IMR-90 (cell line): ENCODE measurements around the gene USP10. TPM values are rescaled to one million over a fixed set of nuclear protein-coding genes. Genes with fewer than 3 reads are reported as not detected.

Experiments used
- ATAC-seq: fragments of 200-7000 bp; cut with Tn5 transposase; 2 replicates; pipeline ENCODE4 v1.9.1; 2020; ENCODE audit warnings: low read depth, mild to moderate bottlenecking, moderate library complexity
- BruUV-seq: library from RNA; stranded (reverse); fragments of 400-500 nt; replicated peaks from 2 replicates; lab custom pipeline; 2021; lab: Mats Ljungman, UMichigan
- CTCF ChIA-PET: fragments of 300-600 bp; formaldehyde crosslinking; extraction: SDS; loops from one replicate; lab custom pipeline; 2021; ENCODE audit warnings: antibody characterized with exemption; lab: Yijun Ruan, JAX
- POLR2A ChIA-PET: fragments of 300-600 bp; sonication (Branson Sonifier 250); formaldehyde crosslinking; loops from one replicate; lab custom pipeline; 2022; ENCODE audit warnings: antibody characterized with exemption; ENCODE audit not compliant: unreplicated experiment; lab: Charles Lee
- DNase-seq: peaks from one replicate; pipeline ENCODE4 v3.0.0; 2013
- H2AFZ ChIP-seq: replicated peaks from 2 replicates; pipeline ENCODE3; 2013; ENCODE audit warnings: low read length, mild to moderate bottlenecking; ENCODE audit not compliant: poor library complexity
- H2AK5ac ChIP-seq: 2 replicates; pipeline ENCODE4 v1.6.1; 2013; ENCODE audit warnings: low read depth, low read length, inconsistent platforms
- H2AK9ac ChIP-seq: replicated peaks from 2 replicates; pipeline ENCODE3; 2013; ENCODE audit warnings: mild to moderate bottlenecking, low read depth, low read length, moderate library complexity; ENCODE audit not compliant: poor library complexity
- H2BK120ac ChIP-seq: 2 replicates; pipeline ENCODE4 v1.6.1; 2013; ENCODE audit warnings: low read depth, low read length, inconsistent platforms
- H2BK15ac ChIP-seq: 3 replicates; pipeline ENCODE4 v1.6.1; 2013; ENCODE audit warnings: low read depth, low read length, inconsistent platforms
- H2BK20ac ChIP-seq: 2 replicates; pipeline ENCODE4 v1.6.1; 2013; ENCODE audit warnings: low read depth, mild to moderate bottlenecking, inconsistent platforms, low read length, moderate library complexity
- H2BK5ac ChIP-seq: 2 replicates; pipeline ENCODE4 v1.6.1; 2013; ENCODE audit warnings: mild to moderate bottlenecking, low read depth, low read length, inconsistent platforms; ENCODE audit not compliant: poor library complexity, severe bottlenecking
- H3K14ac ChIP-seq: replicated peaks from 2 replicates; pipeline ENCODE4 v1.6.1; 2013; ENCODE audit warnings: low read depth, low read length, inconsistent platforms
- H3K18ac ChIP-seq: 2 replicates; pipeline ENCODE4 v1.6.1; 2013; ENCODE audit warnings: low read depth, low read length, control low read depth
- H3K23ac ChIP-seq: 2 replicates; pipeline ENCODE4 v1.6.1; 2013; ENCODE audit warnings: low read depth, low read length, inconsistent platforms
- H3K27ac ChIP-seq: 2 replicates; pipeline ENCODE4 v1.5.1; 2013; ENCODE audit warnings: mild to moderate bottlenecking, control low read depth, low read length; ENCODE audit not compliant: insufficient read depth
- H3K27me3 ChIP-seq: 2 replicates; pipeline ENCODE4 v1.6.1; 2013; ENCODE audit warnings: low read length; ENCODE audit not compliant: control insufficient read depth, insufficient read depth
- H3K36me3 ChIP-seq: 2 replicates; pipeline ENCODE4 v1.6.1; 2013; ENCODE audit warnings: low read length, mixed read lengths; ENCODE audit not compliant: control insufficient read depth, insufficient read depth
- H3K4ac ChIP-seq: 2 replicates; pipeline ENCODE4 v1.6.1; 2013; ENCODE audit warnings: low read depth, low read length, inconsistent platforms
- H3K4me1 ChIP-seq: 2 replicates; pipeline ENCODE4 v1.6.1; 2013; ENCODE audit warnings: low read length, mixed read lengths; ENCODE audit not compliant: control insufficient read depth, insufficient read depth
- H3K4me2 ChIP-seq: 2 replicates; pipeline ENCODE4 v1.6.1; 2013; ENCODE audit warnings: low read depth, mild to moderate bottlenecking, control low read depth, low read length, moderate library complexity
- H3K4me3 ChIP-seq: 2 replicates; pipeline ENCODE4 v1.5.1; 2013; ENCODE audit warnings: low read depth, mild to moderate bottlenecking, control low read depth, low read length, moderate library complexity; ENCODE audit not compliant: insufficient read depth
- H3K56ac ChIP-seq: 2 replicates; pipeline ENCODE4 v1.6.1; 2013; ENCODE audit warnings: low read length, inconsistent platforms; ENCODE audit not compliant: insufficient read depth; ENCODE audit errors: extremely low read depth
- H3K79me1 ChIP-seq, 2 experiments: 2 replicates each; pipeline ENCODE4 v1.6.1; 2013; ENCODE audit warnings: low read length in 2 of 2, inconsistent platforms in 1 of 2, low read depth in 1 of 2
- H3K9ac ChIP-seq: 2 replicates; pipeline ENCODE4 v1.6.1; 2013; ENCODE audit warnings: low read depth, low read length, control low read depth
- H3K9me1 ChIP-seq: 2 replicates; pipeline ENCODE4 v1.6.1; 2013; ENCODE audit warnings: low read length, inconsistent platforms; ENCODE audit not compliant: insufficient read depth
- H3K9me3 ChIP-seq: 2 replicates; pipeline ENCODE4 v1.6.1; 2013; ENCODE audit warnings: low read length; ENCODE audit not compliant: control insufficient read depth, insufficient read depth
- H4K20me1 ChIP-seq: 2 replicates; pipeline ENCODE4 v1.6.1; 2013; ENCODE audit warnings: low read length, inconsistent platforms; ENCODE audit not compliant: insufficient read depth
- H4K5ac ChIP-seq: 2 replicates; pipeline ENCODE4 v1.6.1; 2013; ENCODE audit warnings: mild to moderate bottlenecking, low read depth, low read length, control low read depth
- H4K8ac ChIP-seq, 2 experiments: 2 replicates each; pipeline ENCODE4 v1.6.1; 2013; ENCODE audit warnings: low read depth in 2 of 2, low read length in 2 of 2, control low read depth in 1 of 2, inconsistent platforms in 1 of 2
- H4K91ac ChIP-seq: 2 replicates; pipeline ENCODE4 v1.6.1; 2013; ENCODE audit warnings: low read depth, low read length, inconsistent platforms; ENCODE audit not compliant: insufficient read depth
- BHLHE40 ChIP-seq: fragments of 150-350 bp; IDR thresholded peaks from 2 replicates; pipeline ENCODE4 v1.6.1; 2016; ENCODE audit warnings: mild to moderate bottlenecking, low read depth, low read length
- CTCF ChIP-seq: conservative IDR thresholded peaks from 2 replicates; pipeline ENCODE4 v1.5.1; 2012; ENCODE audit warnings: mild to moderate bottlenecking, low read depth, low read length, improper control_type of control experiment
- WGBS, 2 experiments: methylation state at CpG; one replicate each; pipeline versions ENCODE4 v1.1.5 to v1.1.7; 2013; ENCODE audit warnings: missing lambda C conversion rate in 2 of 2; ENCODE audit not compliant: insufficient read length in 1 of 2; ENCODE audit errors: extremely low coverage in 2 of 2; 5-methylcytosine and 5-hydroxymethylcytosine counted together
- dilution Hi-C: fragments of 300-500 bp; cut with HindIII; formaldehyde crosslinking; loops from one replicate; pipeline ENCODE4 v1.14.3; 2018; ENCODE audit warnings: low sequenced_read_pairs; ENCODE audit not compliant: unreplicated experiment
- in situ Hi-C: fragments of 300-500 bp; cut with MboI; formaldehyde crosslinking; loops from 3 replicates; pipeline ENCODE4 v1.14.3; 2019; ENCODE audit warnings: low sequenced_read_pairs, inconsistent platforms, mixed read lengths
- intact Hi-C: fragments of 100-400 bp; cut with micrococcal nuclease; formaldehyde crosslinking; loops from 2 replicates; pipeline ENCODE4 v1.10.0; 2022
- polyA plus RNA-seq, 3 experiments: library from polyadenylated mRNA; depleted of rRNA; stranded (reverse); fragments of >200 nt; gene quantifications; 2 replicates each; pipeline ENCODE4 v1.2.3, GENCODE V29; 2012; ENCODE audit warnings: low replicate concordance in 1 of 3
- total RNA-seq: library from RNA; depleted of rRNA; stranded (reverse); fragments of >200 nt; gene quantifications from 2 replicates; pipeline ENCODE4 v1.2.3, GENCODE V29; 2012
- TF ChIP-seq, protein P1 (sequence below): fragments of 150-350 bp; IDR thresholded peaks from 2 replicates; pipeline ENCODE4 v1.6.1; 2016; ENCODE audit warnings: low read depth, mild to moderate bottlenecking, low read length, moderate library complexity, borderline replicate concordance

USP10 gene
- total and polyA plus RNA-seq, 2 of the 4 experiments (the other 2 are of a cell fraction): 54.3 to 79.0 TPM

DNA sequence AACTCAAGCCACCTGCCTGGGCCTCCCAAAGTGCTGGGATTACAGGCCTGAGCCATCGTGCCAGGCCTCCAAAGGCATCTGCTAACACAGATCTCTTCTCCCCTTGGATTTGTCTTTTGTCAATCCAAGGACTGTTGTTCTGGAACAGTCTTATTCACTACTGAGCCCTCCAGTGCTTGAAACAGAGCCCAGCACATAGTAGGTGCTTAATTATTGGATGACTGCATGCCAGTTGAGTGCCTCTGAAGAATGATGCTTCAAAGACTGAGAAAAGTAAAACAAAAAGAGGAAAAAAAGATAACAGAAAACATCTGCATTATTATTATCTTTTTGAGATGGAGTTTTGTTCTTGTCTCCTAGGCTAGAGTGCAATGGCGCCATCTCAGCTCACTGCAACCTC, 118.3 kb downstream of the USP10 start:
- in situ Hi-C loops (no loop called here), intact Hi-C loops (no loop called here), dilution Hi-C loops (no loop called here)
- Histone ChIP-seq H3K4me3 (no peak overlapping the region), H2AK9ac (no peak overlapping the region), H3K9ac (no peak overlapping the region), H4K20me1 (peaks cover 29% of the 10 kb centered on the region), H3K27ac (no peak overlapping the region), H4K5ac (no peak overlapping the region), H4K91ac (no peak overlapping the region), H2AFZ (no peak overlapping the region), H3K9me3 (0 out of 2 replicates have a peak, but pooled peaks cover 4% of the 10 kb centered on the region), H3K14ac (no peak overlapping the region), H2AK5ac (no peak overlapping the region), H2BK15ac (no peak overlapping the region), H3K79me1 (peaks cover 26 to 33% of the 10 kb centered on the region in 2 experiments; a peak in 3 of 4 replicates), H3K56ac (no peak overlapping the region), H2BK20ac (no peak overlapping the region), H3K4ac (no peak overlapping the region), H3K27me3 (no peaks in the 10 kb centered on the region), H2BK120ac (no peak overlapping the region), H3K18ac (no peak overlapping the region), H2BK5ac (no peak overlapping the region), H3K4me1 (peaks cover 27% of the 10 kb centered on the region), H3K36me3 (no peaks in the 10 kb centered on the region; the same call in 1 of the 2 replicates), H3K9me1 (peaks cover 15% of the 10 kb centered on the region), H4K8ac (no peak overlapping the region), H3K23ac (no peak overlapping the region), H3K4me2 (no peak overlapping the region)
- TF ChIP-seq, protein P1, sequence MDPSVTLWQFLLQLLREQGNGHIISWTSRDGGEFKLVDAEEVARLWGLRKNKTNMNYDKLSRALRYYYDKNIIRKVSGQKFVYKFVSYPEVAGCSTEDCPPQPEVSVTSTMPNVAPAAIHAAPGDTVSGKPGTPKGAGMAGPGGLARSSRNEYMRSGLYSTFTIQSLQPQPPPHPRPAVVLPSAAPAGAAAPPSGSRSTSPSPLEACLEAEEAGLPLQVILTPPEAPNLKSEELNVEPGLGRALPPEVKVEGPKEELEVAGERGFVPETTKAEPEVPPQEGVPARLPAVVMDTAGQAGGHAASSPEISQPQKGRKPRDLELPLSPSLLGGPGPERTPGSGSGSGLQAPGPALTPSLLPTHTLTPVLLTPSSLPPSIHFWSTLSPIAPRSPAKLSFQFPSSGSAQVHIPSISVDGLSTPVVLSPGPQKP: no peak
- TF ChIP-seq CTCF: no peak
- TF ChIP-seq BHLHE40: no peak
- ChIA-PET POLR2A (no interaction called here), CTCF (no interaction called here)
- ATAC-seq (no peak), DNase-seq (no peak)
- no TSS peak for BruUV-seq
- WGBS, 2 experiments: 100% methylated on average over 1 of the region's 2 CpGs; no CpG with 5 or more reads in 1 of the 2 experiments
